Esophagus muscularis mucosa (tissue), 4 donors: ENCODE measurements around the gene SETD7. TPM values are rescaled to one million over a fixed set of nuclear protein-coding genes. Genes with fewer than 3 reads are reported as not detected.

Experiments used
- DNase-seq: peaks from one replicate; pipeline ENCODE4 v3.0.0-alpha.2; 2017; ENCODE audit errors: extremely low spot score
- H3K27ac ChIP-seq, 4 donors: fragments of 200-600 bp; sonication (generic); replicated peaks in 1 of 4; 1 replicate in 3 of 4; 2 replicates in 1 of 4; pipeline ENCODE4 v1.5.1; 2016 to 2019; ENCODE audit warnings: mild to moderate bottlenecking in 1 of 4
- H3K27me3 ChIP-seq, 4 donors: fragments of 200-600 bp; sonication (generic); one replicate each; pipeline versions ENCODE4 v1.5.1 to v1.6.0; 2016 to 2019
- H3K36me3 ChIP-seq, 4 donors: fragments of 200-600 bp; sonication (generic); one replicate each; pipeline ENCODE4 v1.5.1; 2016 to 2019
- H3K4me1 ChIP-seq, 4 donors: fragments of 200-600 bp; sonication (generic); one replicate each; pipeline ENCODE4 v1.5.1; 2016 to 2019
- H3K4me3 ChIP-seq, 4 donors: fragments of 200-600 bp; sonication (generic); 1 replicate in 2 of 4; 2 replicates in 2 of 4; pipeline ENCODE4 v1.5.1; 2016 to 2019; ENCODE audit warnings: mild to moderate bottlenecking in 4 of 4, moderate library complexity in 1 of 4
- H3K9me3 ChIP-seq, 4 donors: fragments of 200-600 bp; sonication (generic); 1 replicate in 3 of 4; 2 replicates in 1 of 4; pipeline ENCODE4 v1.5.1; 2016 to 2019
- CTCF ChIP-seq, 3 experiments: fragments of 200-600 bp in 2 of 3; fragments of 450-650 bp in 1 of 3; sonication (generic) in 2 of 3; IDR thresholded peaks; one replicate each; pipeline ENCODE4 v1.5.1; 2017 to 2019; ENCODE audit warnings: antibody characterized with exemption in 3 of 3, mild to moderate bottlenecking in 2 of 3, moderate library complexity in 1 of 3
- EP300 ChIP-seq: sonication (generic); formaldehyde crosslinking; IDR thresholded peaks from one replicate; pipeline ENCODE4 v1.6.1; 2017; ENCODE audit warnings: antibody characterized with exemption
- POLR2A ChIP-seq: fragments of 450-650 bp; IDR thresholded peaks from one replicate; pipeline ENCODE4 v1.6.1; 2017; ENCODE audit warnings: antibody characterized with exemption, moderate library complexity, mild to moderate bottlenecking, low read depth
- POLR2AphosphoS5 ChIP-seq, 2 donors: sonication (generic); formaldehyde crosslinking; IDR thresholded peaks; one replicate each; pipeline ENCODE4 v1.6.1; 2017; ENCODE audit warnings: antibody characterized with exemption in 2 of 2
- WGBS: methylation state at CpG from one replicate; pipeline ENCODE4 v1.1.5; 2018; 5-methylcytosine and 5-hydroxymethylcytosine counted together
- intact Hi-C: fragments of 100-400 bp; cut with DNase I; formaldehyde crosslinking; loops from one replicate; pipeline ENCODE4 v1.15.1; 2023
- total RNA-seq, 4 donors: library from RNA; depleted of rRNA; stranded (reverse); fragments of >200 nt; gene quantifications; one replicate each; pipeline versions ENCODE4 v1.1.0 to v1.2.1, GENCODE V29; 2016

The SETD7 gene
- total RNA-seq, 4 donors from 2014 or later: 54.4 to 96.0 (median 63.9) TPM

- TF ChIP-seq CTCF (IDR thresholded peaks at IDR 0.05) (no peak), POLR2A (no peak), POLR2AphosphoS5 (IDR thresholded peaks at IDR 0.05) (no peak), EP300 (no peak)
- Histone ChIP-seq H3K4me1 (peaks cover 5 to 17% (median 13%) of the 10 kb centered on the region in 4 donors), H3K4me3 (no peak overlapping the region), H3K27ac (no peak overlapping the region), H3K36me3 (peaks cover 25 to 98% (median 74%) of the 10 kb centered on the region in 4 donors), H3K27me3 (no peaks in the 10 kb centered on the region), H3K9me3 (no peaks in the 10 kb centered on the region)
- intact Hi-C loops: no loop called here
- 72% methylated on average over 4 of the region's 4 CpGs for WGBS
- peak; percentile 2 for DNase-seq
These were observed 34.1 kb downstream of the SETD7 start for GRCh38 chr4:139521754-139522401.

- 36% methylated on average over 4 of the region's 4 CpGs for WGBS
- TF ChIP-seq POLR2AphosphoS5 (IDR thresholded peaks at IDR 0.05) (no peak), EP300 (no peak), CTCF (IDR thresholded peaks at IDR 0.05) (no peak), POLR2A (no peak)
- intact Hi-C loops: no loop called here
- peaks cover 3 to 10% (median 9%) of the 10 kb centered on the region in 4 donors for H3K4me1 ChIP-seq
- DNase-seq: no peak
- H3K36me3 ChIP-seq: peaks cover 22 to 90% (median 74%) of the 10 kb centered on the region in 4 donors
- no peak overlapping the region for H3K4me3 ChIP-seq
- H3K27ac ChIP-seq: no peak overlapping the region
- H3K9me3 ChIP-seq: no peaks in the 10 kb centered on the region
- no peaks in the 10 kb centered on the region for H3K27me3 ChIP-seq
These were observed 40.5 kb downstream of the SETD7 start for GRCh38 chr4:139515531-139515958.

GRCh38 chr4:139514382-139515059 is 41.5 kb downstream of the SETD7 start:
- TF ChIP-seq POLR2A: no peak
- TF ChIP-seq POLR2AphosphoS5 (IDR thresholded peaks at IDR 0.05): no peak
- no peak for TF ChIP-seq CTCF (IDR thresholded peaks at IDR 0.05)
- TF ChIP-seq EP300: no peak
- intact Hi-C loops: no loop called here
- no peaks in the 10 kb centered on the region for H3K9me3 ChIP-seq
- no peaks in the 10 kb centered on the region for H3K27me3 ChIP-seq
- peak; percentile 45 for DNase-seq
- 94% methylated on average over 8 of the region's 8 CpGs for WGBS
- H3K4me3 ChIP-seq: no peak overlapping the region
- peaks cover 22 to 90% (median 77%) of the 10 kb centered on the region in 4 donors for H3K36me3 ChIP-seq
- H3K27ac ChIP-seq: no peak overlapping the region
- peaks cover 3 to 10% (median 9%) of the 10 kb centered on the region in 4 donors for H3K4me1 ChIP-seq

- no peak for TF ChIP-seq CTCF (IDR thresholded peaks at IDR 0.05)
- Histone ChIP-seq H3K27ac (no peak overlapping the region), H3K27me3 (no peaks in the 10 kb centered on the region), H3K4me1 (peaks cover 3 to 10% (median 9%) of the 10 kb centered on the region in 4 donors), H3K36me3 (peaks cover 14 to 87% (median 64%) of the 10 kb centered on the region in 4 donors), H3K9me3 (no peaks in the 10 kb centered on the region), H3K4me3 (no peak overlapping the region)
- 84% methylated on average over 10 of the region's 10 CpGs for WGBS
- DNase-seq: peak; percentile 31
- intact Hi-C loops: no loop called here
These were observed 44.7 kb downstream of the SETD7 start for GRCh38 chr4:139511320-139511719.
